ENCODE results near the gene EXOSC7. TPM values are rescaled to one million over a fixed set of nuclear protein-coding genes. Genes with fewer than 3 reads are reported as not detected.

The EXOSC7 gene
- total and polyA plus RNA-seq, 9 of the 15 experiments (the other 6 are each of a cell fraction or from before 2014, with no cell fraction given): 88.5 to 237 (median 112) TPM

DNA sequence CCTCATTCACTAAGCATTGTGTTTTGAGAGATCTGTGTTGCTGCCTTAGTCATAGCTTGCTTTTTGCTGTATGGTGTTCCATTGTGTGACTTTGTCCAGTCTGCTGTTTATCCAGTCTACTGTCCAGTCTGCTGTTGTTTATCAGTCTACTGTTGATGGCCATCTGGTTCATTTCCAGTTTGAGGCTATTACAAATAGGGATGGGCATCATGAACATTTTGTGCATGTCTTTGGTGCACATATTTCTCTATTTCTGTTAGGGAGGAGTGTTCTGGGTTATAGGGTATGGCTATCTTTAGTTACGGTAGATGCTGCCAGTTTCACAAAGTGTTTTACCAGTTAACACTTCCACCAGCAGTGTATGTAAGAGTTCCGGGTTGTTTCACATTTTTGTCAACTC is 27.8 kb downstream of the EXOSC7 start:
- in situ Hi-C loops (cut with MboI): no loop called here
- TF ChIP-seq, protein P1, sequence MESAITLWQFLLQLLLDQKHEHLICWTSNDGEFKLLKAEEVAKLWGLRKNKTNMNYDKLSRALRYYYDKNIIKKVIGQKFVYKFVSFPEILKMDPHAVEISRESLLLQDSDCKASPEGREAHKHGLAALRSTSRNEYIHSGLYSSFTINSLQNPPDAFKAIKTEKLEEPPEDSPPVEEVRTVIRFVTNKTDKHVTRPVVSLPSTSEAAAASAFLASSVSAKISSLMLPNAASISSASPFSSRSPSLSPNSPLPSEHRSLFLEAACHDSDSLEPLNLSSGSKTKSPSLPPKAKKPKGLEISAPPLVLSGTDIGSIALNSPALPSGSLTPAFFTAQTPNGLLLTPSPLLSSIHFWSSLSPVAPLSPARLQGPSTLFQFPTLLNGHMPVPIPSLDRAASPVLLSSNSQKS (CRISPR knock-in tag; IDR thresholded peaks at IDR 0.05): no peak
- TF ChIP-seq JUN (IDR thresholded peaks at IDR 0.05; ENCODE audit: borderline replicate concordance, low read depth, low read length): no peak
- TF ChIP-seq JUN (CRISPR knock-in tag; IDR thresholded peaks at IDR 0.05; ENCODE audit: borderline replicate concordance): no peak
- TF ChIP-seq, protein P2, sequence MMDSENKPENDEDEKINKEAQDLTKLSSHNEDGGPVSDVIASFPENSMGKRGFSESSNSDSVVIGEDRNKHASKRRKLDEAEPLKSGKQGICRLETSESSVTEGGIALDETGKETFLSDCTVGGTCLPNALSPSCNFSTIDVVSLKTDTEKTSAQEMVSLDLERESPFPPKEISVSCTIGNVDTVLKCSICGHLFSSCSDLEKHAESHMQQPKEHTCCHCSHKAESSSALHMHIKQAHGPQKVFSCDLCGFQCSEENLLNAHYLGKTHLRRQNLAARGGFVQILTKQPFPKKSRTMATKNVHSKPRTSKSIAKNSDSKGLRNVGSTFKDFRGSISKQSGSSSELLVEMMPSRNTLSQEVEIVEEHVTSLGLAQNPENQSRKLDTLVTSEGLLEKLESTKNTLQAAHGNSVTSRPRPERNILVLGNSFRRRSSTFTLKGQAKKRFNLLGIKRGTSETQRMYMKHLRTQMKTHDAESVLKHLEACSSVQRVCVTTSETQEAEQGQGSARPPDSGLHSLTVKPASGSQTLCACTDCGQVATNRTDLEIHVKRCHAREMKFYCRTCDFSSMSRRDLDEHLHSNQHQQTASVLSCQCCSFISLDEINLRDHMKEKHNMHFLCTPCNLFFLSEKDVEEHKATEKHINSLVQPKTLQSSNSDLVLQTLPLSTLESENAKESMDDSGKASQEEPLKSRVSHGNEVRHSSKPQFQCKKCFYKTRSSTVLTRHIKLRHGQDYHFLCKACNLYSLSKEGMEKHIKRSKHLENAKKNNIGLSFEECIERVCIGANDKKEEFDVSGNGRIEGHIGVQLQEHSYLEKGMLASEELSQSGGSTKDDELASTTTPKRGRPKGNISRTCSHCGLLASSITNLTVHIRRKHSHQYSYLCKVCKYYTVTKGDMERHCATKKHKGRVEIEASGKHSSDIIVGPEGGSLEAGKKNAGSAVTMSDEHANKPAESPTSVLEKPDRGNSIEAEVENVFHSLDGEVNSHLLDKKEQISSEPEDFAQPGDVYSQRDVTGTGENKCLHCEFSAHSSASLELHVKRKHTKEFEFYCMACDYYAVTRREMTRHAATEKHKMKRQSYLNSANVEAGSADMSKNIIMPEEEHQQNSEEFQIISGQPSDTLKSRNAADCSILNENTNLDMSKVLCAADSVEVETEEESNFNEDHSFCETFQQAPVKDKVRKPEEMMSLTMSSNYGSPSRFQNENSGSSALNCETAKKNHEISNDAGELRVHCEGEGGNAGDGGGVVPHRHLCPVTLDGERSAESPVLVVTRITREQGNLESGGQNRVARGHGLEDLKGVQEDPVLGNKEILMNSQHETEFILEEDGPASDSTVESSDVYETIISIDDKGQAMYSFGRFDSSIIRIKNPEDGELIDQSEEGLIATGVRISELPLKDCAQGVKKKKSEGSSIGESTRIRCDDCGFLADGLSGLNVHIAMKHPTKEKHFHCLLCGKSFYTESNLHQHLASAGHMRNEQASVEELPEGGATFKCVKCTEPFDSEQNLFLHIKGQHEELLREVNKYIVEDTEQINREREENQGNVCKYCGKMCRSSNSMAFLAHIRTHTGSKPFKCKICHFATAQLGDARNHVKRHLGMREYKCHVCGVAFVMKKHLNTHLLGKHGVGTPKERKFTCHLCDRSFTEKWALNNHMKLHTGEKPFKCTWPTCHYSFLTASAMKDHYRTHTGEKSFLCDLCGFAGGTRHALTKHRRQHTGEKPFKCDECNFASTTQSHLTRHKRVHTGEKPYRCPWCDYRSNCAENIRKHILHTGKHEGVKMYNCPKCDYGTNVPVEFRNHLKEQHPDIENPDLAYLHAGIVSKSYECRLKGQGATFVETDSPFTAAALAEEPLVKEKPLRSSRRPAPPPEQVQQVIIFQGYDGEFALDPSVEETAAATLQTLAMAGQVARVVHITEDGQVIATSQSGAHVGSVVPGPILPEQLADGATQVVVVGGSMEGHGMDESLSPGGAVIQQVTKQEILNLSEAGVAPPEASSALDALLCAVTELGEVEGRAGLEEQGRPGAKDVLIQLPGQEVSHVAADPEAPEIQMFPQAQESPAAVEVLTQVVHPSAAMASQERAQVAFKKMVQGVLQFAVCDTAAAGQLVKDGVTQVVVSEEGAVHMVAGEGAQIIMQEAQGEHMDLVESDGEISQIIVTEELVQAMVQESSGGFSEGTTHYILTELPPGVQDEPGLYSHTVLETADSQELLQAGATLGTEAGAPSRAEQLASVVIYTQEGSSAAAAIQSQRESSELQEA (IDR thresholded peaks at IDR 0.05; ENCODE audit: low read depth): no peak
- no peak for TF ChIP-seq SOX6 (IDR thresholded peaks at IDR 0.05)
- Histone ChIP-seq H3K9me1 (ENCODE audit: control insufficient read depth, insufficient read depth, low read length) (no peaks in the 10 kb centered on the region), H3K4me1 (replicated peaks in 1 of 2; ENCODE audit: control insufficient read depth in 2 of 2, insufficient read depth in 2 of 2, low read length in 2 of 2) (no peaks in the 10 kb centered on the region), H3K4me3 (no peak overlapping the region), H3K9ac (ENCODE audit: insufficient read depth in 1 of 2, low read depth in 2 of 2, low read length in 2 of 2) (no peak overlapping the region), H3K36me3 (ENCODE audit: control insufficient read depth, insufficient read depth, low read length) (peaks cover 86% of the 10 kb centered on the region), H4K20me1 (replicated peaks; ENCODE audit: control insufficient read depth, insufficient read depth, low read length) (no peaks in the 10 kb centered on the region), H3K27me3 (ENCODE audit: control insufficient read depth in 2 of 2, insufficient read depth in 2 of 2, low read length in 2 of 2) (no peaks in the 10 kb centered on the region), H3K79me2 (ENCODE audit: control insufficient read depth, insufficient read depth, low read length) (no peaks in the 10 kb centered on the region), H2AFZ (ENCODE audit: low read depth, low read length) (no peak overlapping the region), H3K9me3 (replicated peaks; ENCODE audit: control insufficient read depth, insufficient read depth, low read depth, low read length) (no peaks in the 10 kb centered on the region), H3K4me2 (ENCODE audit: insufficient read depth, low read length) (no peak overlapping the region), H3K27ac (ENCODE audit: extremely low read depth, low read depth, low read length) (no peak overlapping the region)
- FAIRE-seq: no peak
- POLR2A ChIA-PET: interaction anchor here (1.5 kb wide), 1 partner anchor 11 kb away, joined by 5 read pairs; no protein-coding TSS in a partner anchor
- BruUV-seq (replicated peaks): no TSS peak
- no peak for DNase-seq (ENCODE audit: extremely low read depth in 1 of 4, low spot score in 3 of 4)
- CTCF ChIA-PET (ENCODE audit: low intra/inter-chr PET ratio): no interaction called here
- no peak for ATAC-seq
- intact Hi-C loops (cut with micrococcal nuclease): no loop called here
- 100% methylated on average over 2 of the region's 2 CpGs for WGBS (ENCODE audit: insufficient coverage, low coverage, missing lambda C conversion rate)

Data from K562 (cell line).